K562 (cell line): Measurements from ENCODE around the gene CLDN7. TPM values are rescaled to one million over a fixed set of nuclear protein-coding genes. Genes with fewer than 3 reads are reported as not detected.

Experiments used
- ATAC-seq: fragments of 200-7000 bp; cut with Tn5 transposase; 3 replicates; pipeline ENCODE4 v1.9.1; 2020; ENCODE audit warnings: moderate library complexity
- BruUV-seq: library from RNA; stranded (reverse); fragments of 400-500 nt; replicated peaks from 2 replicates; lab custom pipeline; 2021; lab: Mats Ljungman, UMichigan
- CTCF ChIA-PET: fragments of 300-600 bp; formaldehyde crosslinking; extraction: SDS; loops from one replicate; lab custom pipeline; 2021; ENCODE audit warnings: low intra/inter-chr PET ratio; lab: Yijun Ruan, JAX
- POLR2A ChIA-PET: fragments of 300-600, 350-650 bp; sonication (Branson Sonifier 250); formaldehyde crosslinking; extraction: SDS; loops from one replicate; lab custom pipeline; 2021; ENCODE audit warnings: antibody characterized with exemption, inconsistent platforms; lab: Yijun Ruan, JAX
- DNase-seq, 4 experiments: peaks; one replicate each; pipeline versions ENCODE4 v3.0.0 to v3.0.0-alpha.2; 2011 to 2018; ENCODE audit warnings: low spot score in 3 of 4, mixed read lengths in 3 of 4; ENCODE audit errors: extremely low read depth in 1 of 4
- FAIRE-seq: peaks from 2 replicates; lab custom pipeline; 2011; peaks lifted over from hg19 to GRCh38; lab: Jason Lieb, UNC
- H2AFZ ChIP-seq: 2 replicates; pipeline ENCODE4 v1.6.0; 2011; ENCODE audit warnings: low read depth, low read length, control low read depth, inconsistent platforms
- H3K27ac ChIP-seq: fragments of 200-600 bp; 3 replicates; pipeline ENCODE4 v1.8.0; 2011; ENCODE audit warnings: low read depth, mild to moderate bottlenecking, control low read depth, inconsistent platforms, low read length, moderate library complexity, mixed read lengths; ENCODE audit errors: extremely low read depth
- H3K27me3 ChIP-seq, 2 experiments: fragments of 300-600 bp in 1 of 2; 2 replicates in 1 of 2; 3 replicates in 1 of 2; pipeline versions ENCODE4 v1.6.0 to v1.8.0; 2011; ENCODE audit warnings: inconsistent platforms in 2 of 2, low read length in 2 of 2, mild to moderate bottlenecking in 1 of 2, mixed read lengths in 1 of 2, moderate library complexity in 1 of 2; ENCODE audit not compliant: control insufficient read depth in 2 of 2, insufficient read depth in 2 of 2
- H3K36me3 ChIP-seq: fragments of 300-600 bp; 3 replicates; pipeline ENCODE4 v1.8.0; 2011; ENCODE audit warnings: mild to moderate bottlenecking, low read length, inconsistent platforms; ENCODE audit not compliant: control insufficient read depth, insufficient read depth
- H3K4me1 ChIP-seq, 2 experiments: fragments of 200-600 bp in 1 of 2; replicated peaks in 1 of 2; 2 replicates in 1 of 2; 3 replicates in 1 of 2; pipeline versions ENCODE4 v1.5.1 to v1.8.0; 2011; ENCODE audit warnings: inconsistent platforms in 2 of 2, low read length in 2 of 2, mild to moderate bottlenecking in 1 of 2, mixed read lengths in 1 of 2, moderate library complexity in 1 of 2; ENCODE audit not compliant: control insufficient read depth in 2 of 2, insufficient read depth in 2 of 2
- H3K4me2 ChIP-seq: 2 replicates; pipeline ENCODE4 v1.6.1; 2011; ENCODE audit warnings: low read length, control low read depth, inconsistent platforms, mixed read lengths; ENCODE audit not compliant: insufficient read depth
- H3K4me3 ChIP-seq: fragments of 200-600 bp; sonication (generic), shearing (Covaris generic); 2 replicates; pipeline ENCODE4 v1.5.1; 2016; ENCODE audit warnings: control low read depth, inconsistent platforms
- H3K79me2 ChIP-seq: fragments of 200-600 bp; 3 replicates; pipeline ENCODE4 v1.8.0; 2011; ENCODE audit warnings: low read length, inconsistent platforms; ENCODE audit not compliant: control insufficient read depth, insufficient read depth
- H3K9ac ChIP-seq, 2 experiments: 2 replicates each; pipeline versions ENCODE4 v1.6.0 to v1.6.1; 2011; ENCODE audit warnings: low read depth in 2 of 2, low read length in 2 of 2, control low read depth in 1 of 2, inconsistent platforms in 1 of 2, mild to moderate bottlenecking in 1 of 2, mixed read lengths in 1 of 2; ENCODE audit not compliant: insufficient read depth in 1 of 2
- H3K9me1 ChIP-seq: one replicate; pipeline ENCODE4 v1.6.0; 2011; ENCODE audit warnings: inconsistent platforms, mild to moderate bottlenecking, low read length, moderate library complexity; ENCODE audit not compliant: control insufficient read depth, insufficient read depth
- H3K9me3 ChIP-seq: replicated peaks from 2 replicates; pipeline ENCODE4 v1.5.1; 2011; ENCODE audit warnings: low read depth, low read length, inconsistent platforms; ENCODE audit not compliant: control insufficient read depth, insufficient read depth
- H4K20me1 ChIP-seq: replicated peaks from 2 replicates; pipeline ENCODE4 v1.6.1; 2011; ENCODE audit warnings: low read length, inconsistent platforms, mixed read lengths; ENCODE audit not compliant: control insufficient read depth, insufficient read depth
- CBFA2T2 ChIP-seq: fragments of 450-650 bp; conservative IDR thresholded peaks from 2 replicates; pipeline ENCODE4 v1.6.1; 2017; ENCODE audit warnings: mild to moderate bottlenecking
- ESRRA ChIP-seq: fragments of 450-650 bp; IDR thresholded peaks from 2 replicates; pipeline ENCODE4 v1.6.1; 2014; ENCODE audit warnings: low read depth, mild to moderate bottlenecking, moderate library complexity, borderline replicate concordance
- ETV1 ChIP-seq: fragments of 450-650 bp; conservative IDR thresholded peaks from 2 replicates; pipeline ENCODE4 v1.6.1; 2016; ENCODE audit warnings: missing genetic modification characterization, control low read depth, low read depth, missing compliant biosample characterization
- KLF13 ChIP-seq: fragments of 450-650 bp; IDR thresholded peaks from 2 replicates; pipeline ENCODE4 v1.6.1; 2016; ENCODE audit warnings: missing genetic modification characterization, low read depth, mild to moderate bottlenecking, missing compliant biosample characterization, moderate library complexity, borderline replicate concordance
- KLF16 ChIP-seq: IDR thresholded peaks from 2 replicates; pipeline ENCODE4 v1.6.1; 2016; ENCODE audit warnings: antibody characterized with exemption
- KLF6 ChIP-seq: fragments of 250-450 bp; sonication (Bioruptor Pico); IDR thresholded peaks from 2 replicates; pipeline ENCODE4 v1.4.0; 2020; ENCODE audit warnings: mild to moderate bottlenecking, moderate library complexity, borderline replicate concordance
- RFX7 ChIP-seq: fragments of 250-450 bp; sonication (Bioruptor Pico); IDR thresholded peaks from 2 replicates; pipeline ENCODE4 v1.5.1; 2021; ENCODE audit warnings: mild to moderate bottlenecking
- TAF1 ChIP-seq: IDR thresholded peaks from 2 replicates; pipeline ENCODE4 v1.6.1; 2011; ENCODE audit warnings: mild to moderate bottlenecking, low read length, moderate library complexity; ENCODE audit not compliant: insufficient read depth, control insufficient read depth, severe bottlenecking; ENCODE audit errors: extremely low read depth
- TAF7 ChIP-seq: fragments of 450-650 bp; IDR thresholded peaks from 2 replicates; pipeline ENCODE4 v1.6.1; 2016; ENCODE audit warnings: missing genetic modification characterization, missing compliant biosample characterization
- ZNF24 ChIP-seq: fragments of 450-650 bp; IDR thresholded peaks from 2 replicates; pipeline ENCODE4 v1.6.1; 2016
- WGBS: fragments of 100-300 bp; shearing (Covaris generic); methylation state at CpG from one replicate; pipeline ENCODE4 v1.1.6; 2016; ENCODE audit warnings: low coverage, mixed read lengths; ENCODE audit not compliant: insufficient coverage; ENCODE audit errors: missing lambda C conversion rate; 5-methylcytosine and 5-hydroxymethylcytosine counted together
- in situ Hi-C: fragments of 300-500 bp; cut with MboI; formaldehyde crosslinking; loops from 4 replicates; pipeline ENCODE4 v1.15.0; 2018; ENCODE audit warnings: inconsistent platforms, mixed read lengths
- intact Hi-C: fragments of 100-400 bp; cut with micrococcal nuclease; formaldehyde crosslinking; loops from 2 replicates; pipeline ENCODE4 v1.14.2; 2022
- polyA plus RNA-seq, 8 experiments: library from polyadenylated mRNA; depleted of rRNA in 4 of 8; stranded (reverse) in 5 of 8; unstranded in 3 of 8; fragments of >200 nt; fragmentation: Nextera tagmentation in 2 of 8; fragmentation: Illumina TruSeq in 1 of 8; extraction: Ambion mirVana in 2 of 8; extraction: Trizol in 1 of 8; gene quantifications; 2 replicates each; pipeline versions ENCODE4 v1.2.1 to v1.2.3, GENCODE V29; 2011 to 2014; ENCODE audit warnings: inconsistent platforms in 1 of 8, missing spikeins in 1 of 8
- total RNA-seq, 7 experiments: library from RNA; depleted of rRNA in 6 of 7; stranded (reverse); fragments of >200 nt in 6 of 7; fragmentation: Illumina TruSeq in 2 of 7; extraction: Trizol in 2 of 7; gene quantifications; 2 replicates each; pipeline versions ENCODE4 v1.2.1 to v1.2.3, GENCODE V29; 2011 to 2021; ENCODE audit warnings: low replicate concordance in 1 of 7
- TF ChIP-seq, protein P1 (sequence below): fragments of 450-650 bp; IDR thresholded peaks from 2 replicates; pipeline ENCODE4 v1.7.1; 2018; ENCODE audit warnings: mild to moderate bottlenecking, low read depth; ENCODE audit not compliant: partially characterized antibody
- TF ChIP-seq, protein P2 (sequence below), 3 experiments: fragments of 200-800 bp in 1 of 3; sonication (Bioruptor generic) in 1 of 3; sonication (generic) in 1 of 3; formaldehyde crosslinking in 1 of 3; IDR thresholded peaks; 2 replicates each; pipeline versions ENCODE4 v1.6.1 to v1.8.0; 2016 to 2022; ENCODE audit warnings: mild to moderate bottlenecking in 2 of 3, missing compliant biosample characterization in 2 of 3, missing genetic modification characterization in 2 of 3, missing genetic modification reagents in 1 of 3
- TF ChIP-seq, protein P3 (sequence below): fragments of 450-650 bp; formaldehyde crosslinking; conservative IDR thresholded peaks from 2 replicates; pipeline ENCODE4 v1.4.0; 2022; ENCODE audit warnings: mild to moderate bottlenecking, missing genetic modification characterization
- TF ChIP-seq, protein P4 (sequence below): sonication (generic); formaldehyde crosslinking; IDR thresholded peaks from 2 replicates; pipeline ENCODE4 v1.8.0; 2022; ENCODE audit warnings: missing genetic modification reagents, mild to moderate bottlenecking, moderate library complexity, borderline replicate concordance

CLDN7 gene
- total and polyA plus RNA-seq, 9 of the 15 experiments (the other 6 are each of a cell fraction or from before 2014, with no cell fraction given) = 2.2 to 14.5 (median 7.6) TPM

DNA sequence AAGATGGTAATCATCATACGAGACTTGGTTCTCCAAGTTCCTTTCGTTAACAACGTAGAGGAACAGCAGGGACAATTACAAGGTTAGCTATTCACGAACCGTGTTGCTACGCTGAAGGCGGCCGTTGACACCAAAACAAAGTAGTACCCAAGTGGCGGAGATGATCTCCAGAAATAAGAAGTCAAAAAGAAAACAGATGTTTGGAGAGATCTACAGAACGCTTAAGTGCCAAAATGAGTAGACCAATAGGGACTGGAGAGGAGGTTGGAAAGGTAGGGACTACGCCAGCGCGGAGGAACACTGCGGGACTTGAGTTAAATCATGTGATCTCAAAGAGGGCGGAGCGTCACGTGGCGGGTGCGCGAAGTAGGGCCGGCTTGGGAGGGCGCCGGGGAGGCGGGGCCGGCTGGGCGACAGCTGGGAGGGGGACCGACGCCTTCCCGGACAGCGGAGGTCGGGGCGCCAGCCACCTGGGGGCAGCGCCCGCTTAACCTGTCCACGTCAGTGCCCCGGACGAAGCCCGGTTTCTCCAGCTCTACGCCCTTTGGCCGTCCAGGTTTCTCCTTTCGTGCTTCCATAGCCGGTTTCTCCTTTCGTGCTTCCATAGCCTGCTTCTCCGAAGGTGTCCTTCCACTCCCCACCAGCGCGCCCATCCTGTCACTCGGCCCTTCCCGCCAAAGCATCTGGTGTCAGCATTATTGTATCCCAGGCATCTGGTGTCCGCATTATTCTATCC, 19.4 kb downstream of the CLDN7 start:
- peak; percentile 95 for FAIRE-seq
- Histone ChIP-seq H3K36me3 (peaks cover 53% of the 10 kb centered on the region), H3K4me3 (peak overlapping the region; percentile 68), H3K9ac (peak overlapping the region; percentile 80 to 97), H3K27ac (peak overlapping the region; percentile 98), H3K4me2 (peak overlapping the region; percentile 90), H3K9me3 (no peaks in the 10 kb centered on the region), H3K27me3 (no peaks in the 10 kb centered on the region), H2AFZ (peak overlapping the region; percentile 91), H3K79me2 (peaks cover 48% of the 10 kb centered on the region), H4K20me1 (no peaks in the 10 kb centered on the region), H3K9me1 (no peaks in the 10 kb centered on the region), H3K4me1 (peaks cover 17 to 22% of the 10 kb centered on the region in 2 experiments; a peak in 4 of 5 replicates)
- in situ Hi-C loops (no loop called here), intact Hi-C loops (no loop called here)
- ChIA-PET CTCF (no interaction called here), POLR2A (interaction anchor here (0.7 to 3.6 kb wide), 9 partner anchors 8 to 443 kb away, joined by 3 to 16 read pairs (median 4); partner anchors contain the start of genes ACADVL, CTDNEP1, DLG4 and DVL2)
- DNase-seq = peak; percentile 70 to 95 (median 79)
- WGBS = 6% methylated on average over 37 of the region's 49 CpGs
- peak; percentile 62 for ATAC-seq
- no TSS peak for BruUV-seq
- TF ChIP-seq, protein P1, sequence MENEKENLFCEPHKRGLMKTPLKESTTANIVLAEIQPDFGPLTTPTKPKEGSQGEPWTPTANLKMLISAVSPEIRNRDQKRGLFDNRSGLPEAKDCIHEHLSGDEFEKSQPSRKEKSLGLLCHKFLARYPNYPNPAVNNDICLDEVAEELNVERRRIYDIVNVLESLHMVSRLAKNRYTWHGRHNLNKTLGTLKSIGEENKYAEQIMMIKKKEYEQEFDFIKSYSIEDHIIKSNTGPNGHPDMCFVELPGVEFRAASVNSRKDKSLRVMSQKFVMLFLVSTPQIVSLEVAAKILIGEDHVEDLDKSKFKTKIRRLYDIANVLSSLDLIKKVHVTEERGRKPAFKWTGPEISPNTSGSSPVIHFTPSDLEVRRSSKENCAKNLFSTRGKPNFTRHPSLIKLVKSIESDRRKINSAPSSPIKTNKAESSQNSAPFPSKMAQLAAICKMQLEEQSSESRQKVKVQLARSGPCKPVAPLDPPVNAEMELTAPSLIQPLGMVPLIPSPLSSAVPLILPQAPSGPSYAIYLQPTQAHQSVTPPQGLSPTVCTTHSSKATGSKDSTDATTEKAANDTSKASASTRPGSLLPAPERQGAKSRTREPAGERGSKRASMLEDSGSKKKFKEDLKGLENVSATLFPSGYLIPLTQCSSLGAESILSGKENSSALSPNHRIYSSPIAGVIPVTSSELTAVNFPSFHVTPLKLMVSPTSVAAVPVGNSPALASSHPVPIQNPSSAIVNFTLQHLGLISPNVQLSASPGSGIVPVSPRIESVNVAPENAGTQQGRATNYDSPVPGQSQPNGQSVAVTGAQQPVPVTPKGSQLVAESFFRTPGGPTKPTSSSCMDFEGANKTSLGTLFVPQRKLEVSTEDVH = peak; percentile 88
- TF ChIP-seq KLF13 (tag) (peak; percentile 87), KLF6 (0 out of 2 replicates have a peak, but pooled peaks have one; percentile 42), ESRRA (peak; percentile 12; the same call in 1 of the 2 replicates), ETV1 (tag) (peak; percentile 12; the same call in 1 of the 2 replicates), TAF7 (0 out of 2 replicates have a peak, but pooled peaks have one; percentile 25), CBFA2T2 (peak; percentile 90), KLF16 (no peak), RFX7 (CRISPR knock-in tag) (no peak), TAF1 (peak; percentile 10), ZNF24 (0 out of 2 replicates have a peak, but pooled peaks have one; percentile 92)
- TF ChIP-seq, protein P2, sequence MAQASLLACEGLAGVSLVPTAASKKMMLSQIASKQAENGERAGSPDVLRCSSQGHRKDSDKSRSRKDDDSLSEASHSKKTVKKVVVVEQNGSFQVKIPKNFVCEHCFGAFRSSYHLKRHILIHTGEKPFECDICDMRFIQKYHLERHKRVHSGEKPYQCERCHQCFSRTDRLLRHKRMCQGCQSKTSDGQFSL (CRISPR knock-in tag; IDR thresholded peaks at IDR 0.05) = peak; percentile 58; the same call in 1 of the 2 replicates
- TF ChIP-seq, protein P2 (tag; IDR thresholded peaks at IDR 0.05) = no peak; a peak in 1 of 4 replicates
- TF ChIP-seq, protein P3, sequence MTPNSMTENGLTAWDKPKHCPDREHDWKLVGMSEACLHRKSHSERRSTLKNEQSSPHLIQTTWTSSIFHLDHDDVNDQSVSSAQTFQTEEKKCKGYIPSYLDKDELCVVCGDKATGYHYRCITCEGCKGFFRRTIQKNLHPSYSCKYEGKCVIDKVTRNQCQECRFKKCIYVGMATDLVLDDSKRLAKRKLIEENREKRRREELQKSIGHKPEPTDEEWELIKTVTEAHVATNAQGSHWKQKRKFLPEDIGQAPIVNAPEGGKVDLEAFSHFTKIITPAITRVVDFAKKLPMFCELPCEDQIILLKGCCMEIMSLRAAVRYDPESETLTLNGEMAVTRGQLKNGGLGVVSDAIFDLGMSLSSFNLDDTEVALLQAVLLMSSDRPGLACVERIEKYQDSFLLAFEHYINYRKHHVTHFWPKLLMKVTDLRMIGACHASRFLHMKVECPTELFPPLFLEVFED = 0 out of 2 replicates have a peak, but pooled peaks have one; percentile 24
- TF ChIP-seq, protein P4, sequence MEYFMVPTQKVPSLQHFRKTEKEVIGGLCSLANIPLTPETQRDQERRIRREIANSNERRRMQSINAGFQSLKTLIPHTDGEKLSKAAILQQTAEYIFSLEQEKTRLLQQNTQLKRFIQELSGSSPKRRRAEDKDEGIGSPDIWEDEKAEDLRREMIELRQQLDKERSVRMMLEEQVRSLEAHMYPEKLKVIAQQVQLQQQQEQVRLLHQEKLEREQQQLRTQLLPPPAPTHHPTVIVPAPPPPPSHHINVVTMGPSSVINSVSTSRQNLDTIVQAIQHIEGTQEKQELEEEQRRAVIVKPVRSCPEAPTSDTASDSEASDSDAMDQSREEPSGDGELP = peak; percentile 98
